Inferior parietal cortex (tissue), 1 donor: ENCODE results near the gene LGALS8.

Experiments
- DNase-seq: peaks from one replicate; pipeline ENCODE4 v3.0.0-alpha.2; 2016; ENCODE audit errors: extremely low spot score

The LGALS8 gene

GRCh38 chr1:236509203-236509602 lies 14.6 kb upstream of the LGALS8 start:
- no peak for DNase-seq

GRCh38 chr1:236509647-236510401 lies 14.0 kb upstream of the LGALS8 start:
- DNase-seq, result no peak

- no peak for DNase-seq
Measured at GRCh38 chr1:236511735-236512418, 11.9 kb upstream of the LGALS8 start.

- no peak for DNase-seq
Measured at GRCh38 chr1:236514703-236515442, 8.9 kb upstream of the LGALS8 start.

GRCh38 chr1:236515443-236515958 lies 8.3 kb upstream of the LGALS8 start:
- DNase-seq, result no peak

- no peak for DNase-seq
Measured at GRCh38 chr1:236516929-236517704, 6.7 kb upstream of the LGALS8 start.

GRCh38 chr1:236518322-236518721 lies 5.5 kb upstream of the LGALS8 start:
- no peak for DNase-seq

- DNase-seq, result no peak
Measured at GRCh38 chr1:236520445-236521005, 3.3 kb upstream of the LGALS8 start.

GRCh38 chr1:236522937-236523703 lies 662 bp upstream of the LGALS8 start:
- peak; percentile 27 for DNase-seq

- peak; percentile 73 for DNase-seq
Measured at GRCh38 chr1:236524142-236524894, 536 bp downstream of the LGALS8 start.

GRCh38 chr1:236524895-236525184 lies 1.1 kb downstream of the LGALS8 start:
- DNase-seq, result no peak

GRCh38 chr1:236526079-236526478 lies 2.3 kb downstream of the LGALS8 start:
- DNase-seq, result no peak

GRCh38 chr1:236530286-236530685 lies 6.5 kb downstream of the LGALS8 start:
- DNase-seq, result no peak

GRCh38 chr1:236530959-236531358 lies 7.2 kb downstream of the LGALS8 start:
- no peak for DNase-seq

GRCh38 chr1:236532850-236533249 lies 9.1 kb downstream of the LGALS8 start:
- DNase-seq, result no peak

- DNase-seq, result no peak
Measured at GRCh38 chr1:236534151-236534651, 10.4 kb downstream of the LGALS8 start.

- DNase-seq, result no peak
Measured at GRCh38 chr1:236535190-236535589, 11.4 kb downstream of the LGALS8 start.

- DNase-seq, result no peak
Measured at GRCh38 chr1:236535662-236536161, 11.9 kb downstream of the LGALS8 start.

GRCh38 chr1:236536540-236536939 lies 12.8 kb downstream of the LGALS8 start:
- no peak for DNase-seq
